Endothelial cell (in vitro differentiated cells): Measurements from ENCODE around the gene SH3GL2. TPM values are rescaled to one million over a fixed set of nuclear protein-coding genes. Genes with fewer than 3 reads are reported as not detected.

Experiments
- DNase-seq: peaks from one replicate; pipeline ENCODE4 v3.0.0; 2021; ENCODE audit warnings: low spot score
- H3K27ac Mint-ChIP-seq: one replicate; pipeline ENCODE4 v1.8.0; 2021; ENCODE audit warnings: mixed read lengths, inconsistent platforms; ENCODE audit not compliant: unreplicated experiment
- H3K27me3 Mint-ChIP-seq: one replicate; pipeline ENCODE4 v1.8.0; 2021; ENCODE audit warnings: mild to moderate bottlenecking, moderate library complexity, mixed read lengths, inconsistent platforms; ENCODE audit not compliant: unreplicated experiment
- H3K36me3 Mint-ChIP-seq: one replicate; pipeline ENCODE4 v1.8.0; 2021; ENCODE audit warnings: mild to moderate bottlenecking, low read depth, mixed read lengths, inconsistent platforms; ENCODE audit not compliant: unreplicated experiment
- H3K4me1 Mint-ChIP-seq: one replicate; pipeline ENCODE4 v1.8.0; 2021; ENCODE audit warnings: mild to moderate bottlenecking, mixed read lengths, inconsistent platforms; ENCODE audit not compliant: unreplicated experiment
- H3K4me3 Mint-ChIP-seq: one replicate; pipeline ENCODE4 v1.8.0; 2021; ENCODE audit warnings: mild to moderate bottlenecking, mixed read lengths, inconsistent platforms; ENCODE audit not compliant: unreplicated experiment
- H3K9me3 Mint-ChIP-seq: one replicate; pipeline ENCODE4 v1.8.0; 2021; ENCODE audit warnings: mixed read lengths, inconsistent platforms; ENCODE audit not compliant: unreplicated experiment
- total RNA-seq: library from RNA; stranded (reverse); fragmentation: NEBNext Ultra II Directional; extraction: Animal tissue kit (Norgen Biotek cat#: 25700); gene quantifications from one replicate; pipeline ENCODE4 v1.2.1, GENCODE V29; 2021; ENCODE audit not compliant: unreplicated experiment
- TF ChIP-seq, protein P1 (sequence below): fragments of 200-600 bp; sonication (generic); IDR thresholded peaks from one replicate; pipeline ENCODE4 v1.5.0; 2021; ENCODE audit warnings: antibody characterized with exemption; ENCODE audit not compliant: unreplicated experiment

The SH3GL2 gene
- total RNA-seq, 1 donor from 2014 or later: 1.6 TPM

DNA sequence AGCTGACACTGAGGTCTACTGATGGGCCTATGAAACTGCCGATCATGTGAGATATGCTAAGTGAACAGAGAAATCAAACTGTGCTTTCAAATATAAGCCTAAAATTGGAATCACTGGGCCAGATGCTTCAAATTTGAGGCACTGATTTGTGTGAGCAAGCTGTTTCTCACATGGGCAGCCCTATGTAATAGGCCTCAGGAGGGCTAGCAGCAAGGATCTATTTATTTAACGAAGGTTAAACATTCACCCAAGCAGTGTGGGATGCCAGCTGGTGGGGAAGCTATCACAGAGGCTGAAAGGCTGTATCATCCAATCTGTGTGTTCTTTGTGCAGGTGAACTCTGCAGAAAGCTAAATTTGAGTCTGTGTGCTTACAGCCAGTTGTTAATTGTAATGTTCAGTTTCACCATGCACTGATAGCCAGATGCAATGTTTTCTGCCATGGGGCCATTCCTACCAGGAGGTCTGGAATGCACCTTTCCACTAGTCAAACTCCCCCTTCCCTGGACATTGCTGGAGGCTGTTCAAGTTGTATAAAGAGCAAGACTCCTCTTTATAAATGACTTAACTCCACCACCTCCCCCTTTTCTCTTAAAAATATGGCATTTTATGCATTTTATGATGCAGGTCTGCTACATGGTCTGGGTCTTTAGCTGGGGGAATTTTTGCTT is 228.9 kb downstream of the SH3GL2 start:
- no peak for DNase-seq
- no peaks in the 10 kb centered on the region for H3K9me3 Mint-ChIP-seq
- TF ChIP-seq, protein P1, sequence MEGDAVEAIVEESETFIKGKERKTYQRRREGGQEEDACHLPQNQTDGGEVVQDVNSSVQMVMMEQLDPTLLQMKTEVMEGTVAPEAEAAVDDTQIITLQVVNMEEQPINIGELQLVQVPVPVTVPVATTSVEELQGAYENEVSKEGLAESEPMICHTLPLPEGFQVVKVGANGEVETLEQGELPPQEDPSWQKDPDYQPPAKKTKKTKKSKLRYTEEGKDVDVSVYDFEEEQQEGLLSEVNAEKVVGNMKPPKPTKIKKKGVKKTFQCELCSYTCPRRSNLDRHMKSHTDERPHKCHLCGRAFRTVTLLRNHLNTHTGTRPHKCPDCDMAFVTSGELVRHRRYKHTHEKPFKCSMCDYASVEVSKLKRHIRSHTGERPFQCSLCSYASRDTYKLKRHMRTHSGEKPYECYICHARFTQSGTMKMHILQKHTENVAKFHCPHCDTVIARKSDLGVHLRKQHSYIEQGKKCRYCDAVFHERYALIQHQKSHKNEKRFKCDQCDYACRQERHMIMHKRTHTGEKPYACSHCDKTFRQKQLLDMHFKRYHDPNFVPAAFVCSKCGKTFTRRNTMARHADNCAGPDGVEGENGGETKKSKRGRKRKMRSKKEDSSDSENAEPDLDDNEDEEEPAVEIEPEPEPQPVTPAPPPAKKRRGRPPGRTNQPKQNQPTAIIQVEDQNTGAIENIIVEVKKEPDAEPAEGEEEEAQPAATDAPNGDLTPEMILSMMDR: no peak
- H3K27me3 Mint-ChIP-seq: no peaks in the 10 kb centered on the region
- no peak overlapping the region for H3K4me3 Mint-ChIP-seq
- H3K4me1 Mint-ChIP-seq: no peaks in the 10 kb centered on the region
- H3K36me3 Mint-ChIP-seq: no peaks in the 10 kb centered on the region
- H3K27ac Mint-ChIP-seq: no peak overlapping the region

DNA sequence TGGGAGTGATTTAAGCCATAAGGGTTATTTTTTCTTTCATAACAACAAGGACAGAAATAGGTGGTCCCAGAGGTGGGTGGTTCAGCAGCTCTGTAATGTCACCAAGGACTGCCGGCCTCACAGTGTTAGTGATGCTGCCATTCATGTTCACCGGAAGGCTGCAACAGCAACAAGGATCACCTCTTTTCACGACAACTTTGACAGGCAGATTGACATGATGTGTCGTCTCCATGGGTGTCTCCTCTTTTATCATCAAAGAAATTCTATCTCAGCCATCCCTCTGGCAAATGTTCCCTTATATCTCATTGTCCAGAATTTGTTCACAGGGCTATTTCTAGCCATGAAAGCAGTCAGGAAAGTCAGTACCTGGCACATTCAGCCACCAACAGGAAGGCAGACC is 231.5 kb downstream of the SH3GL2 start:
- no peak for DNase-seq
- no peaks in the 10 kb centered on the region for H3K36me3 Mint-ChIP-seq
- no peak overlapping the region for H3K4me3 Mint-ChIP-seq
- TF ChIP-seq, protein P1: no peak
- H3K4me1 Mint-ChIP-seq: peaks cover 3% of the 10 kb centered on the region
- H3K9me3 Mint-ChIP-seq: no peaks in the 10 kb centered on the region
- H3K27me3 Mint-ChIP-seq: no peaks in the 10 kb centered on the region
- H3K27ac Mint-ChIP-seq: no peak overlapping the region

DNA sequence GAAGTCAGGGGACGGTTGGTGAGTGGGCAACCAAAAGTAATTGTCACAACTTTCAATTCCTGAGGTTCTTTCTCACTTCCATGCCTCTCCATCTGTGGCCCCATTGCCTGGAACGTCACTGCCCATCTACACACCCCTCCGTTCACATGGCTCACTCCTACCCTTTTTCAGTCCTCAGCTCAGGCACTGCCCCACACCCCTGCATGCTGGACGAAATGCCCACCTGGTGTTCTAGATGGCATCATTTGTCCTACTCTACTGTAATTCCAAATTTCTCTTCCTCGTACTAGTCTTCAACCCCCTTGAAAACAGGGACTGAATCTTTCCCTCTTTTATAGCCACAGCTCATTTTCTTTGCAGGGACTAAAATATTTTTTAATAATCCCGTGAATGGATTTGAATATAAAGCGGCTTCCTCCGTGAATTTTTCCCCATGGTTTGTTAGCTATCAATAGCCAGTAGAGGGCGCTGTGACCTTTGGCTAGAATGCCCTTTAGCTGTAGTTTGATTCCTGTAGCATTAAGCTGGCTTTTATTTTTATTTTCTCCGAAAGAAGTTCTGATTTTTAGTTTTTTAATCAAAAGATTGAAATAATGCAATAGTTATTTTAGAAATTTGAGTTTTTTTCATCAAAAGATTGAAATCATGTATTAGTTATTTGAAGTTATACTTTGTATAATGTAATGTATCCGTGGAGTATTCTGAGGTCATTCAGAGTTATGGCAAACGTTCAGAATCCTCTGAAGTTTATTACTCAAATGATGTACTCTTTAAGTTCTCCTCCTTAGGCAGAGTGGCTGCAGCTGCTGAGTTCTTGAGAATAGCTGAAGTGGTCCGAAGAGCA is 232.1 kb downstream of the SH3GL2 start:
- Mint-ChIP-seq H3K9me3 (no peaks in the 10 kb centered on the region), H3K27ac (no peak overlapping the region), H3K4me1 (peaks cover 3% of the 10 kb centered on the region), H3K36me3 (no peaks in the 10 kb centered on the region), H3K27me3 (no peaks in the 10 kb centered on the region), H3K4me3 (no peak overlapping the region)
- DNase-seq: peak; percentile 56
- TF ChIP-seq, protein P1: peak; percentile 90

DNA sequence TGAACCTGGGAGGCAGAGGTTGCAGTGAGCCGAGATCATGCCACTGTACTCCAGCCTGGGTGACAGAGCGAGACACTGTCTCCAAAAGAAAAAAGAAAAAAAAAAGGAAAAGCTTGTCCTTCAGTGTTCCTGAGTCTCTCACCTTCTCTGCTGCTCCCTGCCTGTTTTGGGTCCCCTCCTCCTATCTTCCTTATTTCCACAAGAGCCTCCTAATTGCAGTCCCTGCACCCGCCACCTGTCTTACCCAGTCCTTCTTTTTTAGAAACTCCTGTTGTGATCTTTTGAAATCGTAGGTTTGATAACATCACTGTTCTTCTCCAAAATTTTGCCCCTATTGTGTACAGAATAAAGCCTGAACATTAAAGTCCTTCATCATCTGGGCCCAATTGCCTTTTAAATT is 234.9 kb downstream of the SH3GL2 start:
- no peak for DNase-seq
- Mint-ChIP-seq H3K36me3 (no peaks in the 10 kb centered on the region), H3K27ac (no peak overlapping the region), H3K4me1 (peaks cover 3% of the 10 kb centered on the region), H3K27me3 (no peaks in the 10 kb centered on the region), H3K4me3 (no peak overlapping the region), H3K9me3 (no peaks in the 10 kb centered on the region)
- TF ChIP-seq, protein P1: peak; percentile 26
